K562 (cell line): ENCODE results near the gene ACOT7. TPM values are rescaled to one million over a fixed set of nuclear protein-coding genes. Genes with fewer than 3 reads are reported as not detected.
A peak's percentile ranks its signal among the peaks of the same experiment; 100 is the strongest.

ENCODE experiments used
- CC2D1A ChIP-seq: fragments of 450-650 bp; IDR thresholded peaks from 2 replicates; pipeline ENCODE4 v1.6.1; 2017; ENCODE audit warnings: mild to moderate bottlenecking
- CSDE1 ChIP-seq, 2 experiments: fragments of 450-650 bp; IDR thresholded peaks; 2 replicates each; pipeline ENCODE4 v1.6.1; 2016; ENCODE audit warnings: mild to moderate bottlenecking in 1 of 2
- DACH1 ChIP-seq: fragments of 450-650 bp; IDR thresholded peaks from 2 replicates; pipeline ENCODE4 v1.6.1; 2018; ENCODE audit not compliant: partially characterized antibody
- ETV1 ChIP-seq: fragments of 450-650 bp; conservative IDR thresholded peaks from 2 replicates; pipeline ENCODE4 v1.6.1; 2016; ENCODE audit warnings: missing genetic modification characterization, control low read depth, low read depth, missing compliant biosample characterization
- GATAD2A ChIP-seq: fragments of 450-650 bp; IDR thresholded peaks from 2 replicates; pipeline ENCODE4 v1.6.1; 2017
- HIVEP1 ChIP-seq: fragments of 250-450 bp; sonication (Bioruptor Pico); IDR thresholded peaks from 2 replicates; pipeline ENCODE4 v1.4.0; 2020; ENCODE audit warnings: mild to moderate bottlenecking
- TEAD2 ChIP-seq: fragments of 450-650 bp; IDR thresholded peaks from 2 replicates; pipeline ENCODE4 v1.6.1; 2016; ENCODE audit warnings: missing genetic modification characterization, control low read depth, missing compliant biosample characterization
- ZNF507 ChIP-seq: conservative IDR thresholded peaks from 2 replicates; pipeline ENCODE4 v1.6.1; 2017; ENCODE audit warnings: missing genetic modification characterization, missing compliant biosample characterization
- ZNF699 ChIP-seq: fragments of 250-450 bp; sonication (Bioruptor Pico); IDR thresholded peaks from 2 replicates; pipeline ENCODE4 v1.8.0; 2021; ENCODE audit warnings: mild to moderate bottlenecking, moderate library complexity; ENCODE audit not compliant: insufficient replicate concordance
- polyA plus RNA-seq, 8 experiments: library from polyadenylated mRNA; depleted of rRNA in 4 of 8; stranded (reverse) in 5 of 8; unstranded in 3 of 8; fragments of >200 nt; fragmentation: Nextera tagmentation in 2 of 8; fragmentation: Illumina TruSeq in 1 of 8; extraction: Ambion mirVana in 2 of 8; extraction: Trizol in 1 of 8; gene quantifications; 2 replicates each; pipeline versions ENCODE4 v1.2.1 to v1.2.3, GENCODE V29; 2011 to 2014; ENCODE audit warnings: inconsistent platforms in 1 of 8, missing spikeins in 1 of 8
- total RNA-seq, 7 experiments: library from RNA; depleted of rRNA in 6 of 7; stranded (reverse); fragments of >200 nt in 6 of 7; fragmentation: Illumina TruSeq in 2 of 7; extraction: Trizol in 2 of 7; gene quantifications; 2 replicates each; pipeline versions ENCODE4 v1.2.1 to v1.2.3, GENCODE V29; 2011 to 2021; ENCODE audit warnings: low replicate concordance in 1 of 7
- TF ChIP-seq, protein P1 (sequence below): sonication (generic); formaldehyde crosslinking; IDR thresholded peaks from 2 replicates; pipeline ENCODE4 v1.8.0; 2022; ENCODE audit warnings: mild to moderate bottlenecking, missing genetic modification reagents
- TF ChIP-seq, protein P2 (sequence below): fragments of 200-800 bp; sonication (Bioruptor generic); IDR thresholded peaks from 2 replicates; pipeline ENCODE4 v1.6.1; 2016; ENCODE audit warnings: missing genetic modification characterization, missing compliant biosample characterization
- TF ChIP-seq, protein P3 (sequence below): fragments of 250-450 bp; sonication (Bioruptor Pico); IDR thresholded peaks from 2 replicates; pipeline ENCODE4 v1.9.0; 2021; ENCODE audit warnings: mild to moderate bottlenecking

Gene ACOT7
- total and polyA plus RNA-seq, 9 of the 15 experiments (the other 6 are each of a cell fraction or from before 2014, with no cell fraction given), result 7.0 to 92.6 (median 37.2) TPM

DNA sequence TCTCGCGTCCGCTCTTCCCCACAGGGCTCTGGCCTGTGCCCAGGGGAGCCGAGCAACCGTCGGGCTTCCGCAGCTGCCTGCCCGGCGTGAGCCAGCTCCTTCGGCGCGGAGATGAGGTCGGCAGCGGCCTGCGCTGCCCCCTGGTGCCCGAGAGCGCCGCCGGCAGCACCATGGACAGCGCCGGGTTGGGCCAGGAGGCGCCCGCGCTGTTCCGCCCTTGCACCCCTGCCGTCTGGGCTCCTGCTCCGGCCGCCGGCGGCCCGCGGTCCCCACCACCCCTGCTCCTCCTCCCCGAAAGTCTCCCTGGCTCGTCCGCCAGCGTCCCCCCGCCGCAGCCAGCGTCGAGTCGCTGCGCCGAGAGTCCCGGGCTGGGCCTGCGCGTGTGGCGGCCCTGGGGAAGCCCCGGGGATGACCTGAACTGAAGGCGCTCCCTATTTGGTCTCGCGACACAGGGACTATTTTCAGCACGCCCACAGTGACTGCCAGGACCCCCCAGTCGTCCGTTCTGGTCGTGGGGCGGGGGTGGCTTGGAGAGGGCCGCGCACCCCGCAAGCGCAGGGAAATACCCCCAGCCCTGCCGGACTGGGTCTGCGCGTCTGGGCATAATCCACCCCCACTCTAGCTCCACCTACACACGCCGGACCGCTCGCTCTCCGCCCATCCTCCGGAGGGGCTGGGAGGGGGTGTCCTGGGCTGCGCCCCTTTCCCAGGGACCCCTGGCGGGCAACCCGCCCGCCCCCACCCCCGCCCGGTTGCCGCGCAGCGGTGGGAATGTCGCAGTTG is 148.3 kb downstream of the ACOT7 start (continued):
- TF ChIP-seq HIVEP1 (CRISPR knock-in tag) (peak; percentile 86), CC2D1A (no peak), ZNF699 (CRISPR knock-in tag) (no peak), DACH1 (no peak), ZNF507 (no peak), TEAD2 (tag) (no peak), GATAD2A (no peak), CSDE1 (IDR thresholded peaks at IDR 0.05) (no peak), ETV1 (tag) (0 out of 2 replicates have a peak, but pooled peaks have one; percentile 34)
- TF ChIP-seq, protein P1, sequence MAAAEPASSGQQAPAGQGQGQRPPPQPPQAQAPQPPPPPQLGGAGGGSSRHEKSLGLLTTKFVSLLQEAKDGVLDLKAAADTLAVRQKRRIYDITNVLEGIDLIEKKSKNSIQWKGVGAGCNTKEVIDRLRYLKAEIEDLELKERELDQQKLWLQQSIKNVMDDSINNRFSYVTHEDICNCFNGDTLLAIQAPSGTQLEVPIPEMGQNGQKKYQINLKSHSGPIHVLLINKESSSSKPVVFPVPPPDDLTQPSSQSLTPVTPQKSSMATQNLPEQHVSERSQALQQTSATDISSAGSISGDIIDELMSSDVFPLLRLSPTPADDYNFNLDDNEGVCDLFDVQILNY (CRISPR knock-in tag), result peak; percentile 98
- TF ChIP-seq, protein P2, sequence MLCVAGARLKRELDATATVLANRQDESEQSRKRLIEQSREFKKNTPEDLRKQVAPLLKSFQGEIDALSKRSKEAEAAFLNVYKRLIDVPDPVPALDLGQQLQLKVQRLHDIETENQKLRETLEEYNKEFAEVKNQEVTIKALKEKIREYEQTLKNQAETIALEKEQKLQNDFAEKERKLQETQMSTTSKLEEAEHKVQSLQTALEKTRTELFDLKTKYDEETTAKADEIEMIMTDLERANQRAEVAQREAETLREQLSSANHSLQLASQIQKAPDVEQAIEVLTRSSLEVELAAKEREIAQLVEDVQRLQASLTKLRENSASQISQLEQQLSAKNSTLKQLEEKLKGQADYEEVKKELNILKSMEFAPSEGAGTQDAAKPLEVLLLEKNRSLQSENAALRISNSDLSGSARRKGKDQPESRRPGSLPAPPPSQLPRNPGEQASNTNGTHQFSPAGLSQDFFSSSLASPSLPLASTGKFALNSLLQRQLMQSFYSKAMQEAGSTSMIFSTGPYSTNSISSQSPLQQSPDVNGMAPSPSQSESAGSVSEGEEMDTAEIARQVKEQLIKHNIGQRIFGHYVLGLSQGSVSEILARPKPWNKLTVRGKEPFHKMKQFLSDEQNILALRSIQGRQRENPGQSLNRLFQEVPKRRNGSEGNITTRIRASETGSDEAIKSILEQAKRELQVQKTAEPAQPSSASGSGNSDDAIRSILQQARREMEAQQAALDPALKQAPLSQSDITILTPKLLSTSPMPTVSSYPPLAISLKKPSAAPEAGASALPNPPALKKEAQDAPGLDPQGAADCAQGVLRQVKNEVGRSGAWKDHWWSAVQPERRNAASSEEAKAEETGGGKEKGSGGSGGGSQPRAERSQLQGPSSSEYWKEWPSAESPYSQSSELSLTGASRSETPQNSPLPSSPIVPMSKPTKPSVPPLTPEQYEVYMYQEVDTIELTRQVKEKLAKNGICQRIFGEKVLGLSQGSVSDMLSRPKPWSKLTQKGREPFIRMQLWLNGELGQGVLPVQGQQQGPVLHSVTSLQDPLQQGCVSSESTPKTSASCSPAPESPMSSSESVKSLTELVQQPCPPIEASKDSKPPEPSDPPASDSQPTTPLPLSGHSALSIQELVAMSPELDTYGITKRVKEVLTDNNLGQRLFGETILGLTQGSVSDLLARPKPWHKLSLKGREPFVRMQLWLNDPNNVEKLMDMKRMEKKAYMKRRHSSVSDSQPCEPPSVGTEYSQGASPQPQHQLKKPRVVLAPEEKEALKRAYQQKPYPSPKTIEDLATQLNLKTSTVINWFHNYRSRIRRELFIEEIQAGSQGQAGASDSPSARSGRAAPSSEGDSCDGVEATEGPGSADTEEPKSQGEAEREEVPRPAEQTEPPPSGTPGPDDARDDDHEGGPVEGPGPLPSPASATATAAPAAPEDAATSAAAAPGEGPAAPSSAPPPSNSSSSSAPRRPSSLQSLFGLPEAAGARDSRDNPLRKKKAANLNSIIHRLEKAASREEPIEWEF (CRISPR knock-in tag), result no peak
- TF ChIP-seq, protein P3, sequence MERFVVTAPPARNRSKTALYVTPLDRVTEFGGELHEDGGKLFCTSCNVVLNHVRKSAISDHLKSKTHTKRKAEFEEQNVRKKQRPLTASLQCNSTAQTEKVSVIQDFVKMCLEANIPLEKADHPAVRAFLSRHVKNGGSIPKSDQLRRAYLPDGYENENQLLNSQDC, result no peak
